Epithelial cell of esophagus (primary cell): Measurements from ENCODE around the gene HNRNPL.
"Not testable (repeated sequence)": the region's sequence is repeated elsewhere in the genome, so short reads cannot be mapped to it uniquely, and the experiment has no call there.

Source experiments
- DNase-seq: peaks from one replicate; pipeline ENCODE4 v3.0.0; 2010; ENCODE audit warnings: low read depth
- H3K4me3 ChIP-seq: 2 replicates; pipeline ENCODE4 v1.5.1; 2011; ENCODE audit warnings: mild to moderate bottlenecking, low read length, control low read depth
- TF ChIP-seq, protein P1 (sequence below): IDR thresholded peaks from 2 replicates; pipeline ENCODE4 v1.5.1; 2011; ENCODE audit warnings: low read depth, mild to moderate bottlenecking, low read length, control low read depth, inconsistent platforms; ENCODE audit not compliant: insufficient read depth; ENCODE audit errors: missing control alignments

HNRNPL gene

DNA sequence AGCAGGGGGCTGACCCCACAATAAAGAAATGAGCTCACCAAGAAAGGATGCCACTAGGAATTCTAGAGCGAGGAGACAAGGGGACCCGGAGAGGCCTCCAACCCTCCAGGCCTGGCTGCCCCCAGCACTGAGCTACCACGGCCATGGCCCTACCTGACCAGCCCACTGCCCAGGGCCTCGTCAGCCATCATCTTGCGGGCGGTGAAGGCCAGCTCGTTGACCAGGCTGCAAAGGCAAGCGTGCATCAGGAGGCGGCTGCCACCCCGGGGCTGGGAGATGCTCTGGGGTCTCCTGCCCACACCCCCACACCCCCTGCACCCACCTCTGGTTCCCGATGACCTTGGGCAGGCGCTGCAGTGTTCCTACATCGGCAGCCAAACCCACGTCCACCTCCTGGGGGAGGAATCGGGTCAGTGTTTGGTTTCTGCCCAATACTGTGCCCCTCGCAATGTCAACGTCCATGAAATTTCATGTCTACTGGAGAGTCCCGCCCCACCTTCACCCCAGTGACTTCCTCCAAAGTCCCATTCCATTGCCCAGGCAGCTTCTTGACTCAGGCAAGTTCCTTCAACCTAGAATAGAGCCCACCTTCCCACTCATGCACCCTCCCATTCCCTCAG is 33.5 kb downstream of the HNRNPL start:
- no peak for DNase-seq
- no peak overlapping the region for H3K4me3 ChIP-seq
- TF ChIP-seq, protein P1, sequence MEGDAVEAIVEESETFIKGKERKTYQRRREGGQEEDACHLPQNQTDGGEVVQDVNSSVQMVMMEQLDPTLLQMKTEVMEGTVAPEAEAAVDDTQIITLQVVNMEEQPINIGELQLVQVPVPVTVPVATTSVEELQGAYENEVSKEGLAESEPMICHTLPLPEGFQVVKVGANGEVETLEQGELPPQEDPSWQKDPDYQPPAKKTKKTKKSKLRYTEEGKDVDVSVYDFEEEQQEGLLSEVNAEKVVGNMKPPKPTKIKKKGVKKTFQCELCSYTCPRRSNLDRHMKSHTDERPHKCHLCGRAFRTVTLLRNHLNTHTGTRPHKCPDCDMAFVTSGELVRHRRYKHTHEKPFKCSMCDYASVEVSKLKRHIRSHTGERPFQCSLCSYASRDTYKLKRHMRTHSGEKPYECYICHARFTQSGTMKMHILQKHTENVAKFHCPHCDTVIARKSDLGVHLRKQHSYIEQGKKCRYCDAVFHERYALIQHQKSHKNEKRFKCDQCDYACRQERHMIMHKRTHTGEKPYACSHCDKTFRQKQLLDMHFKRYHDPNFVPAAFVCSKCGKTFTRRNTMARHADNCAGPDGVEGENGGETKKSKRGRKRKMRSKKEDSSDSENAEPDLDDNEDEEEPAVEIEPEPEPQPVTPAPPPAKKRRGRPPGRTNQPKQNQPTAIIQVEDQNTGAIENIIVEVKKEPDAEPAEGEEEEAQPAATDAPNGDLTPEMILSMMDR: no peak

DNA sequence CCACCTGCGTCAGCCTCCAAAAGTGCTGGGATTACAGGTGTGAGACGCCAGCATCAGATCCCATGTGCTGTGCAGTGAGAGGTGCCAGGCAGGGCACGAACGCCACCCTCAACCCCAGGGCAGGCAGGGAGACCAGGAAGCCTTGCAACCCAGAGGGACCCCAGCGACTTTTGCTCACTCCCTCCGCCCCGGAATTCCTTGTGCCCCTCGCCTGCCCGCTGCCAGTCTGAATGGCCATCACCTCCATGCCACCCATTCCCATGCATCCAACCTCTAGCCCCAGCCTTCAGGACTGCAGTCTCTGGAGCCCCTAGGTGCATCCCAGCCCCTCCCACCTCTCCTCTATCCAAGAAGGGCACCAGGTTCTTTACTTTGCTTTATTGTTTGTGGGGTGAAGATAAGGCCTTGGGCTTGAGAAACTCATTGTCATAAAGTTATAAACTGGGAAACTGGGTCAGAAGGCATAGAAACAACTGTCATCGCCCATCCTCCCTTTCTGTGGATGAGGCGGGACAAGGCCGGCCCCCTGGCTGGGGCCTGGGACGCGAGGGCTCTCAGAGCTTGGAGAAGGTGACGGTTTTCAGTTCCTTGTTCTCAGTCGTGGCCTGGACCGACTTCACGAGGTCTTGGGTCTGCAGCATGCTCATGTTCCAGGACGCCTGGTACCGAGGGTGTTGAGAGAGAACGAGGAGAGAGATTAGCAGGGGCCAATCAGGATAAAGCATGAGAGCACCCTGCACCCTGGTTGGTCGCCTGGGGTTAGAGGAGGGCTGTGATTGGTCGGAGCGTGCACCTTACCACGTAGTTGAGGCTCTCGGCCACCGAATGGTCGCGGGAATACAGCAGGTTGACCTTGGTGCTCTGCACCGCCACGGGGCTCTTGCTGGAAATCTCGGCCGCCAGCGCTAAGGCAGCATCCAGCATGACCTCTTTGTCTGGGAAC is 34.5 kb downstream of the HNRNPL start:
- no peak for DNase-seq
- H3K4me3 ChIP-seq: no peak overlapping the region
- TF ChIP-seq, protein P1: no peak

DNA sequence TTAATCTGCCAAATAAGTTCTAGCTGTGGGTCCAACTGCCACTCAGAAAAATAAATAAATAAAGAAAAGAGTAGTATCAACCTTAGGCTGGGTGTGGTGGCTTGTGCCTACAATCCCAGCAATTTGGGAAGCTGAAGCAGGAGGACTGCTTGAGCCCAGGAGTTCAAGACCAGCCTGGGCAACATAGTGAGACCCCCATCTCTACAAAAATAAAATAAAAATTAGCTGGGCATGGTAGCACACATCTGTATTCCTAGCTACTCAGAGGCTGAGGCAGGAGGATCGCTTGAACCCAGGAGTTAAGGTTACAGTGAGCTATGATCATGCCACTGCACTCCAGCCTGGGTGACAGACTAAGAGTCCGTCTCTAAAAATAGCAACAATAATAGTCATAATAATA is 35.9 kb downstream of the HNRNPL start:
- not testable (repeated sequence) for DNase-seq, H3K4me3 ChIP-seq

DNA sequence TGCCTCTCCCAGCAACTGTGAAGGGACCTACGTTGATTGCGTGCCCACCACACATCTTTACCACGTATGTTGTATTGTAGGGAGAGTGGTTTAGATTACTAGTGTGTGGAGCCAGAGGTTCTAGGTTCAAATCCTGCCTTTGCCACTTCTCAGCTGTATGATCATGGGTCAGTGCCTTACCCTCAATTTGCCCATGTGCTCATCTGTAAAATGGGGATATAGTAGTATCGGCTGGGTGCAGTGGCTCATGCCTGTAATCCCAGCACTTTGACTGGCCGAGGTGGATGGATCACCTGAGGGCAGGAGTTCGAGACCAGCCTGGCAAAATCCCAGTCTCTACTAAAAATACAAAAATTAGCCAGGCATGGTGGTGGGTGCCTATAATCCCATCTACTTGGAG is 36.5 kb downstream of the HNRNPL start:
- no peak for DNase-seq
- TF ChIP-seq, protein P1: no peak
- H3K4me3 ChIP-seq: no peak overlapping the region

DNA sequence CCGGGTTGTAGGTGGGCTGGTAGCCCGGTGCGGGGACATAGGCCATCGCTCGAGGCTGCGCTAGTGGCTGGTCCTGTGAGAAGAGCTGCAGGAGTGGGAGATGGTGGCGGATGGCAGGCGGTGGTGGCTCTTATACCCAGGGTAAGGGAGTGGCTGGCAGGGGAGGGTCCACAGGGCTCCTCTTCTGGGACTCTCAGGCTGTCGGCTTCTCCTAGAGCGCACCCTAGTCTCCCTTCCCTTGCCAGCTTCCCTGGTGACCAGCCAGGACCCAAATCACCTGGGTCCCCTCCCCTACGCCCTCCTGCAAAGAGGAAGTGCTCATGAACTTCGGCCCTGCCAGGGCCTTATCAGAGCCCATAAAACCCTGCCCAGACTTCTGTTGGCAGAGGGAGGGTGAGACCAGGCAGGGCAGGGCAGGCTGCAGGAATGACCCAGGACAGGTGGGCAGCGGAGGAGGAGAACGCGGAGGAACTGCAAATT is 36.9 kb downstream of the HNRNPL start, which contains the start of gene LGALS4:
LGALS4 (minus strand) TSS at position 105 of the 480 bp plus-strand sequence; CDS start at position 46, 59 bp downstream.
- TF ChIP-seq, protein P1: no peak
- DNase-seq: no peak
- no peak within 1 kb of the TSS for H3K4me3 ChIP-seq

DNA sequence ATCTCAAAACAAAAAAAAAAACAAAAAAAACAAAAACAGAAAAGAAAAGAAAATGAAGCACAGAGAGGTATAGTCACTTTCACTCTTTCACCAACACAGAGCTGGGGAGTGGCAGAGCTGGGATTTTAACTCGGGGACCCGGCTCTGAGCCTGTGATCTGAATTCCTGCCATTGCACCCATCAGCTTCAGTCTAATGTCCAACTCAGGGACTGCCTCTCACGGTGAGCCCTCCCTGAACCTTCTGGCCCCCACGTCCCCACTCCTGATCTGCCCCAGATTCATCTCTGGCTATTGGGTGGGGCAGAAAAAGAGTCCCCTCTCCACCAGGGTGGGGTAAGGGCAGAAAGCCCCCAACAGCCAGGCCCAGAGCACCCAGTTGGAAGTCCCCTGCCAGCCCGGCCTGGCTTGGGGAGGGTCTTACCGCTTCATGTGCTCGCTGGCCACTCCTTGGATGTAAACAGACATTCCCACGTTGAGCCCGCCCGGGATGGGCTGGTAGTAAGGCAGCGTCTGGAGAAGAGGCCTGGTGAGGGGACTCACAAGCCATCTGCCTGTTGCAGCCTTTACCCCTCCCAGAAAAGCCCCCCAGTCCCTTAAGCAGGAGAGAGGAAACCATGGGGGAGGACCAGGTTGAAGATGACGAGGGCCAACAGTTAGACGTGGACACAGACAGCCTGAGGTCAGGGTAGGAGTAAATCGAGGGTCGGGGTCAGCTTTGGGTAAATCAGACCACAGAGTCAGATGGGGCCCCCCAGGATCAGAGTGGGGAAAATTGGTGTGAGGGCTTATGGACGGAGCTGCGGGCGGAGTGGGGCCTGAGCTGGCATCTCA is 37.6 kb downstream of the HNRNPL start:
- TF ChIP-seq, protein P1: no peak
- H3K4me3 ChIP-seq: no peak overlapping the region
- no peak for DNase-seq

DNA sequence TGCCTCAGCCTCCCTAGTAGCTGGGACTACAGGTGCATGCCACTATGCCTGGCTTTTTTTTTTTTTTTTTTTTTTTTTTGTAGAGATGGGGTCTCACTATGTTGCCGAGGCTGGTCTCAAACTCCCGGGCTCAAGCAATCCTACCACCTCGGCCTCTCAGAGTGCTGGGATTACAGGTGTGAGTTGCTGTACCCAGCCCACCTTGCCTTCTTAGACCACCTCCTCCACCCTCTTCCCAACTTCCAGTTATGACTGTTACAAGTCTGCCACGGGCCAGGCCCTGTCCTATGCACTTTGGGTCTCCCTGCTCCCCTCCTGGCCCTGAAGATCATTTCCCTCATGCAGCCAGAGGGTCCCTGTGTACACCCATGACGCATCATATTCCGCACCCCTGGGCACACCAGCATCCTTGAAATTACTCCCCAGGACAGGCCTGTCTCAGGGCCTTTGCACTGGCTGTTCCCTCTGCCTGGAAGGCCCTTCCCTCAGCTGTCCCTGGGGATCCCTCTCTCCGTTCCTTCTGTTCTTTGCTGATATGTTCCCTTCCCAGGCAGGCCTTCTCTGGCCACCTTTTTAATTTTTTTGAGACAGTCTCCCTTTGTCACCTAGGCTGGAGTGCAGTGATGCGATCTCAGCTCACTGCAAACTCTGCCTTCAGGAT is 40.1 kb downstream of the HNRNPL start:
- H3K4me3 ChIP-seq: no peak overlapping the region
- no peak for DNase-seq
- TF ChIP-seq, protein P1: no peak
